NCI-H2171 treated with DMSO at 0.1 percent for 48 hours (cell line): ENCODE measurements around the gene USP21.

Experiments used
- DNase-seq: peaks from one replicate; lab custom pipeline; 2025; lab: John Stamatoyannopoulos, UW

The USP21 gene

DNA sequence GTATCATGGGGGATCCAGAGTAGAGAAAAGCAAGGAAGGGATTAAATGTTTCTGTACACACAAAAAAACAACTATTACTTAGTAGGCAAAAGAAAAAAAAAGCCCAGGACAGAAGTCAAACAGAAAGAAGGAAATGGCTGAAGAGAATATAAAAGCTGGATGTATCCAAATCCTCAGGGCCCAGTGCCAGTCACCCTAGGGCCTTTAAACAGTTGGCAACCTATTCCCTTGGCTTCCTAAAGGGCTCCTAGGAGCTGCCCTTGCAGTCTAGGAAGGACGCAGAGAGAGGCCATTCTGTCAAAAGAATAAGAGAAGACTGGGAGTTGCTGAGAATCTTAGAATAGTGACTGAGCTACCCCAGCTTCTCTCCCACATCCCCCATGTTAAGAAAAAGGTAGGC, 13.0 kb downstream of the USP21 start:
- DNase-seq: no peak

DNA sequence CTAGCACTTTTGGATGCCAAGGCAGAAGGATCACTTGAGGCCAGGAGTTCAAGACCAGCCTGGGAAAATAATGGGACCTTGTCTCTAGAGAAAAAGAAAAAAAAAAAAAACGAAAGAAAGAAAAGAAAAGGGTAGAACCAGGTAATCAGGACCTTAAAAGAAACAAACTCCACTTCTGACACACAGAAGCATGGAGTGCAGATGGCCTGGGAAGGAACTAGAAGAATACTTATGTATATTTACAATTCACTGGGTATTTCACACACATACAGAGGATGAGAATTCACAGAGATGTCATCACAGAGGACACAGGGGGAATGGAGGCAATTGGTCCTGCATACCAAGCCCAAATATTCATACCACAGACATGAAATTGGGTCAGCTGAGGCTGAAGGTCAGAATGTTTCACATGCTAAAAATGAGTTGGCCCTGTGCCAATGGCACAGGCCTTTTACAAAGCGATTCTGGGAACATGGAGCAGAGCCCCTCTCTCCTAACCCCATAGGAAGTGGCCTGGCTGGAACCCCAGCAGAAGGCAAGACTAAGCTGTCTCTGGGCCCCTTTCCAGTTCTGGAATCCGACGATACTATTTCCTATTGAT, 13.6 kb downstream of the USP21 start:
- no peak for DNase-seq

DNA sequence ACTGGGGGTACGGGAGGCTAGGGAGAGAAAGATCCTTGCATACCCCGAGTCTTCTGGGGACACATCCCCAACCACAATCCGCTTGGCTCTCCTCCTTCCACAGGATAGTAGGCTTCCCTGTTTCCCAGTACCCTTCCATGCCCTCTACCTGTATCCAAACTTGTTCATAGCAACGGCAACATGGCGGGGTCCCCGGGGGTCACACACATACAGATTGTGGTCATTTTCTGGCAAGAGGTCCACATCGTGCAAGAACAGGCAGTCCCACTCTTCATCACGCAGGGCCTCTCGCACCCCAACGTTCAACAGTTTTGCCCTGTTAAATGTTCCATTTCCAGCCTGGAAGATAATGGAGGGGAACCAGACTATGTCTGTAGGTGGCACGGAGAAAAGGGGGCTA, 14.4 kb downstream of the USP21 start:
- DNase-seq: no peak

DNA sequence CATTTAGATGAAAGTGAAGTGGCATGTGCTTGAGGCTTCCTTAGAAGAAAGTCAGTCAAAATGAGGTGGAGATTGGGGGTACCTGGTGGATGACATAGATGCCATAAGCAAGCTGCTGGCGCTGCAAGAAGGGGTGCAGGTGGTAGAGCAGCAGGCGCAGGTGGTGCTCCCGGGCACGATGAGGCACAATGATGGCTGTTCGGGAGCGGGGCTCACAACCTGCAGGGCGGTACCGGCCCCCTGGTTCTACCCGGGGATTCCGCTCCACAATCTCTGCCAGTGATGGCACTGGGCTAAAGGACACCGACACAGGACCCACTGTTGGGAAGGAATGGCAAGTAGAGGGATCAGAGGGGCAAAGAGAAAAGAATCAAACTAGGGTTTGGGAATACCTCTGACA, 15.6 kb downstream of the USP21 start:
- no peak for DNase-seq

DNA sequence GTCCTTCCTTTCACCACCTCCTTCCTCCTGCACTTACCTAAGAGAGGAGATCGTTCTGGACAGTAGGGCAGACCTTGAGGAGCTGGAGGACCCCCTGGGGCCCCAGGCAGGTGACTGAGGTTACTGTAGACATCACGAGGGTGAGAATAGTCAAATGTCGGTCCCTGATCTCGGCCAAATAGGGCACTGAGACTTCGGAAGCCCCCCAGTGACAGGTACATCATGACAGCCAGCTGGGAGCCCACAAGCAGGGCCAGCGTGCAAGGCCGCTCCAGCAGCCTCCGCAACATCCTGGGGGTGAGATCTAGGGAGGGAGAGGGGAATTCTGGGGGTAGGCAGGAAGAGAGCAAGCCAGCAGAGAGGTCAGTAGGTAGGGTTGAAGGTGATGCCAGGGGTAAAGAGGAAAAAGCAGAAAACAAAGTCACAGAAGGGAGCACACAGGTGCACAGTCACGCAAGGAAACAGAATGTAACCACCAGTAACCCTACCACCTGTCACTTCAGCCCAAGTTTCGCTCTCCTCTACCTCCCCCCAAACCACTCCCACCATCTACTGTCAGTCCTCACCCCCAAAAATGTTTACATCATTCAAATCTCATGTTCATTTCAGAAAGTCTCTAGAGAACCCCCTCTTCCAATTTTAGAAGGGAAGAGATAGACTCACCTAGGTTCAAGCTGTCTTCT, 16.6 kb downstream of the USP21 start:
- no peak for DNase-seq

DNA sequence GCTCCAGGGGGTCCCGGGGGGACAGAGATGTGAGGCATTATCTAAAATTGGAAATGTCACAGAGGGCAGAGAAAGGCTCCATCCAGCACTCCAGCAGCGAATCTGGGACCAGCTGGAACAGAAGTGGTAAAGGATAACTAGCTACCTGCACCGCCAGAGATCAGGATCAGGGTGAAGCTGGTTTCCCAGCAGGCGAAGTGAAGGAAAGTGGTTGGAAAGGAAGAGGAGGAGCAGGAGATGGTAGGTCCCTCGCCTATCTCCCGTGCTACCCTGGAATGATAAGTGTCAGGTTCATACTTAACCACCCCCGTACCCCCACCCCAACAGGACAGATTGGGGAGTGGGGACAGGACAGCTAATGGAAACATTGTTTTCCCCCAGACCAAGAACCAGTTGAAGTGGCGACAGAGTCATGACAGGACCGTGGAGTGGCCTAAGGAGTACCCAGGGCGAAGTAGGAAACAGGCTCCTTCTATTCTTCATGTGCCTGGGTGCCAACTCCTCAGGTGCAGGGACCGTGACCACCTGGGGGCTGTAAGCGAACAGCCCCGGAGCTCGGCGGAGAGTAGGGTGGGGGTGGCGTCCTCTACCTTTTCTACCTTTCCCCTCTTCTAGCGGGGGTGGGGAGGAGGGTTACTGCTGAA, 17.3 kb downstream of the USP21 start:
- no peak for DNase-seq

DNA sequence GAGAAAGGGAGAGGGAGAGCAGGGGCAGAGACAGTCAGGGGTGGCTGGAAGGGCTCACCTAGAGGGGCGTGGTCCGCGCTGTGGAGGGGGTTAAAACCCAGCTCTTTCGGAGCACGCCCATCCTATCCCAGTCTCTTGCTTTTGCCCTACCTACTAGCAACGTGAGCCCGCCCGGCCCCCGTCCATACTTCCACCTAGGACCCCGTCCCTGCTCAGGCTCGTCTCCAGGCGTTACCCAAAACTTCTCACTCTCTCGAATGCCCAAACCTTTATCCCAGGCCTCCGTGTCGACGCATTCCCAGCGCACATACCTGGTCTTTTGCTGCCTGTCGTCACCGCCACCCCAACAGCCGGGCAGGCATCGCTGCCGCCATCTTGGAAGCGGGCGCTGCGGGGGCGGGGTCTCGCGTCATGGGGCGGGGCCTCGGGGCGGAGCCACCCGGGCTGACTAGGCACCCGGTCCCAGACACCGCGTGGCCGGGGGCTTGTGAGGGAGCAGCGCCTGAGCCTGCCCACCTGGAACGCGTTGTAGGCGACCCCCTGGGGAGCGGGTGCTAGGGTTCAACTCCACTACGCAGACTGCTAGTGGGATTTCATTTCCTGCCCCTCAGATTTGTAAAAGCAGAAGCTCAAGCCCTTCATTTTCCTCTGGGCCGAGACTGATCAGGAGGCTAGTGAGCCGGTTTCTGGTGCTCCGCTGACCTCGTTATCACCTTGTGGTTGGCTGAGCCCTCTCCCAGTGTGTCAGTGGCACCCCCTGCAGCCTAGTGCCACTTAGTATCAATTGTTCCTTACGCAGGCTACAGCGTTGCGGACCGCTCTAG, 18.0 kb downstream of the USP21 start, which contains the start of gene B4GALT3:
TSS of gene B4GALT3 (minus strand) at position 396 of the 824 bp plus-strand sequence. CDS start 1,447 bp downstream, outside the sequence.
- DNase-seq: peak; percentile 81

- DNase-seq: no peak
Measured at GRCh38 chr1:161177936-161178244, 18.6 kb downstream of the USP21 start.

GRCh38 chr1:161179698-161180097, 20.4 kb downstream of the USP21 start:
- no peak for DNase-seq

- DNase-seq: no peak
Measured at GRCh38 chr1:161180639-161181038, 21.3 kb downstream of the USP21 start.

DNA sequence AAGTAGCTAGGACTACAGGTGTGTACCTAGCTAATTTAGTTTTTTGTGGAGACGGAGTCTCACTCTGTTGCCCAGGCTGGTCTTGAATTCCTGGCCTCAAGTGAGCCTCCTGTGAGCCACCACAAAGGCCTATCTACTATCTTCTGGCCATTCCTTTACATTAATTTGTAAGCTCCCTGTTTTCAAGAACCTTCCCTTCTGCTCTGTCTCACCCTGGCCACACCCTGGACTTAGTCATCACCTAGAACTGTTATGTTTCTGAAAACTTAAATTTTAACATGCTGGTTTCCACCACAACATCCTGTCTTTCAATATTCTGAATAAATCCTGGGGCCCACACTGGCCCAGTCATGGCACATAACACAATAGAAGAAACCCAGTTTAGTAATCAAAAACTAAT, 22.9 kb downstream of the USP21 start:
- no peak for DNase-seq

DNA sequence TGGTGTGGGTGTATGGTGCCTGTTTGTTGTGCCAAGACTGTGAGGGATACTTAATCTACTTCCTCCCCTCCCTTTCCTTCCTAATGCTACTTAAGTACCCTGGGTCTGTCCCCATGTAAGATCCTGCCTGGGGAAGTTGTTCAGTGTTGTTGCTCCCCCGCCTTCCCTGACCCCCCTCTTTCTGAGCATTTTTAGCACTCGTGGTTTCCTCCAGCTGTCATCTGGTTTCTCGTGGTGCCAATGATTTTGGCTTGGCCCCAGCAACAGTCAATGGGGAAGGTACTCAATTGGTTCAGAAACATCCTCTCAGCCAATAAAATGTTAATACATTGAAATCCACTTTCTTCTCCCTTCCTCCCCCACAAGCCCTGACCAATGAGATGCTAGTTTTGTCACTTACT, 26.0 kb downstream of the USP21 start:
- peak; percentile 93 for DNase-seq

DNA sequence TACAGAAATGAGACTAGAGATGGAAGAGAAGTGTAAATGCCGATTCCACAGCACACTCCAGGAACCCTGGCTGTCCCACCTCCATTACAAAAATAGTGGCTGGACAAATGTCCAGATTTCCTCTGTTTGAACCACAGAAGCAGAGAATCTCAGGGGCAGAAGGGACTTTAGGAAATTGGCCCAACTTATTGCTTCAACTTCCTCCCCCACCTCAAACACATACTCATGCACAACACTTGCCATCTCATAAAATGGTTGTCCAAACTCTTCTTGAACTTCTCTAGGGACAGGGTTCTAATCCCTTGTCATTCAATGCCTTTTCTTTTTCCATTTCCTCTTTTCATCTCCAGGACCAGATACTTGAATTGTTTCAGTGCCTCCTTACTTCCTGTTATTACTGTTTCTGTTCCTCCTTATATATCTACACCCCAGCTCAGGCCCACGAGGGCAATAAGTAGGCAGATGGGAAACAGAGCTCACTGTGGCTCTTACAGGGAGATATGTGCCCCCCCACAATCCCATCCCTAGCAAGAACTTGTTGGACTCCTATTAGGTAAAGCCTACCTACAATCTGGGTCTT, 26.5 kb downstream of the USP21 start:
- no peak for DNase-seq

DNA sequence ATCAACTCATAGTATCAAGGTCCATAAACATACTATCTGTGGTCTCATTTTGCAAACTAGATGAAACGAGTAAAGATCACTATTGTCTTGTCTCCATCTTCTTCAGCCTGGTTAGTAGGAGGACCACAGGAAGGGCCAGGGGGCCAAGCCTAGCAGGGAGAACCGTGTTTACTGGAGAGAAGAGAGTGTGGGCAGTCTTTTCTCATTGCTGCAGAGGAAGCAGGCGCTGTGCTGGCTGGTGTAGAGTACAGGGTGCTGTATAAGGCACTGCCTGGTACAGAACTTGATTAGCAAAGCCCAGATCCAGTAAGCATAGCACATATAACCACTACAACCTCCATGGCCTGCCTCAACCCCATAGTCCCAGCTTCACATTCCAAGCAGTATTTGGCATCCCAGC, 28.0 kb downstream of the USP21 start:
- no peak for DNase-seq

- no peak for DNase-seq
Measured at GRCh38 chr1:161188381-161188780, 29.1 kb downstream of the USP21 start.

GRCh38 chr1:161189036-161189435, 29.7 kb downstream of the USP21 start:
- no peak for DNase-seq

GRCh38 chr1:161190962-161191521, 31.7 kb downstream of the USP21 start:
- no peak for DNase-seq

GRCh38 chr1:161191971-161192370, 32.7 kb downstream of the USP21 start:
- no peak for DNase-seq

- peak; percentile 79 for DNase-seq
Measured at GRCh38 chr1:161192476-161193465, 33.5 kb downstream of the USP21 start.

DNA sequence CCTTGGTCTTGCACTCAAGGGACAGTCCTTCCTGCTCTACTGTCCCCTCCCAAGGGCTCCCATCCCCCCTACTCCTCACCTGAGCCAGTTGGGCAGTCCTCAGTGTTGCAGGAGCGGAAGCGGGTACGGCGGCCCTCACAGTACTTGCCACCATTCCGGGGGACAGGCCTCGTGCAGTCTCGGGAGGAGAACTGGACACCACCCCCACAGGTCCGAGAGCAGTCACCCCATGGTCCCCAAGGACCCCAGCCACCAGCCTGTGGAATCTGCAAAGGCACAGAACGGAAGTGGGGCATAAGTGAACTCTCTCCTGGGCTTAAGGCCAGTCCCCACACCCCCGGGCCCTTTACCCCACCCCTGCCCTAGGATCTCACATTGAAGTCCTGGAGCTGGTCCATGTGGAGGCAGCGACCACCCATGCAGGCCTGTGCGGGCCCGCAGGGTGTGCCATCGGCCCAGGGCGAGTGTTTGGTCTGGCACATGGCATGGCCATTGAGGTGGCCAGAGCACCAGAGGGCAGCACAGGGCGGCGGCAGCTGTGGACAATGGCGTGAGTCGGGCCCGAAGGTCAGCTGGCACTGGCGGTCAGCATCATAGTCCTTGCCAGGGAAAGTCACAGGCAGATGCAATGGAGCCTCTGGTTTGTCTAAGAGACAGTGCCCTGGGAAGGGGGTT, 34.4 kb downstream of the USP21 start:
- DNase-seq: no peak
